Gastrocnemius medialis (tissue), 4 donors: ENCODE measurements around the gene APOBEC3G. TPM values are rescaled to one million over a fixed set of nuclear protein-coding genes. Genes with fewer than 3 reads are reported as not detected.

Source experiments
- ATAC-seq, 2 donors: fragments of 150-250 bp; one replicate each; pipeline ENCODE4 v1.9.1; 2016
- DNase-seq, 2 donors: peaks; one replicate each; pipeline ENCODE4 v3.0.0-alpha.2; 2019
- H3K27ac ChIP-seq, 4 donors: fragments of 200-600 bp; sonication (generic); 1 replicate in 1 of 4; 2 replicates in 3 of 4; pipeline ENCODE4 v1.5.1; 2016 to 2018; ENCODE audit warnings: mild to moderate bottlenecking in 2 of 4, moderate library complexity in 1 of 4
- H3K27me3 ChIP-seq, 3 donors: fragments of 200-600 bp; sonication (generic) in 2 of 3; 1 replicate in 1 of 3; 2 replicates in 2 of 3; pipeline versions ENCODE4 v1.5.1 to v1.6.0; 2016 to 2019; ENCODE audit warnings: mild to moderate bottlenecking in 1 of 3, moderate library complexity in 1 of 3
- H3K36me3 ChIP-seq, 2 donors: fragments of 200-600 bp; sonication (generic) in 1 of 2; one replicate each; pipeline ENCODE4 v1.5.1; 2017 to 2018
- H3K4me1 ChIP-seq, 2 donors: fragments of 200-600 bp; sonication (generic) in 1 of 2; one replicate each; pipeline ENCODE4 v1.5.1; 2016 to 2017; ENCODE audit warnings: mild to moderate bottlenecking in 2 of 2
- H3K4me3 ChIP-seq, 4 donors: fragments of 200-600 bp; sonication (generic) in 3 of 4; 1 replicate in 1 of 4; 2 replicates in 3 of 4; pipeline ENCODE4 v1.5.1; 2016 to 2019; ENCODE audit warnings: mild to moderate bottlenecking in 2 of 4
- H3K9me3 ChIP-seq, 3 donors: fragments of 200-600 bp; sonication (generic) in 2 of 3; 1 replicate in 1 of 3; 2 replicates in 2 of 3; pipeline ENCODE4 v1.5.1; 2016 to 2019
- CTCF ChIP-seq, 5 experiments: fragments of 450-650 bp in 3 of 5; fragments of 200-600 bp in 2 of 5; sonication (generic) in 2 of 5; IDR thresholded peaks in 4 of 5; conservative IDR thresholded peaks in 1 of 5; 1 replicate in 4 of 5; 2 replicates in 1 of 5; pipeline ENCODE4 v1.5.1; 2016 to 2019; ENCODE audit warnings: antibody characterized with exemption in 5 of 5, mild to moderate bottlenecking in 3 of 5, moderate library complexity in 3 of 5
- POLR2A ChIP-seq, 2 donors: fragments of 450-650 bp; IDR thresholded peaks; one replicate each; pipeline ENCODE4 v1.6.1; 2017; ENCODE audit warnings: antibody characterized with exemption in 2 of 2, mild to moderate bottlenecking in 2 of 2, moderate library complexity in 2 of 2
- in situ Hi-C, 4 donors: fragments of 200-750 bp; cut with MboI; loops; one replicate each; pipeline versions ENCODE4 v1.15.0 to v1.8.0; 2017; ENCODE audit warnings: low sequenced_read_pairs in 4 of 4
- intact Hi-C: fragments of 100-400 bp; cut with DNase I; formaldehyde crosslinking; loops from one replicate; pipeline ENCODE4 v1.15.1; 2023; ENCODE audit warnings: low total_unique reads
- total RNA-seq, 4 donors: library from RNA; depleted of rRNA; stranded (reverse); fragments of >200 nt; gene quantifications; one replicate each; pipeline versions ENCODE4 v1.1.0 to v1.2.3, GENCODE V29; 2016

Gene APOBEC3G
- total RNA-seq, 4 donors from 2014 or later = 0.86 to 3.7 (median 2.5) TPM

- ATAC-seq (no peak), DNase-seq (peak in 1 of 2 donors; percentile 25)
- TF ChIP-seq POLR2A (IDR thresholded peaks at IDR 0.05) (no peak), CTCF (IDR thresholded peaks at IDR 0.05 in 4 of 5, conservative IDR thresholded peaks at IDR 0.05 in 1 of 5) (no peak)
- in situ Hi-C loops (no loop called here), intact Hi-C loops (no loop called here)
- Histone ChIP-seq H3K27ac (no peak overlapping the region), H3K9me3 (no peaks in the 10 kb centered on the region), H3K4me1 (no peaks in the 10 kb centered on the region), H3K27me3 (no peaks in the 10 kb centered on the region), H3K36me3 (no peaks in the 10 kb centered on the region), H3K4me3 (no peak overlapping the region)
These were observed 13.5 kb downstream of the APOBEC3G start for GRCh38 chr22:39090426-39091064.

- intact Hi-C loops = no loop called here
- Histone ChIP-seq H3K27ac (no peak overlapping the region), H3K9me3 (no peaks in the 10 kb centered on the region), H3K4me1 (no peaks in the 10 kb centered on the region), H3K4me3 (no peak overlapping the region), H3K36me3 (no peaks in the 10 kb centered on the region), H3K27me3 (no peaks in the 10 kb centered on the region)
- DNase-seq = no peak
- in situ Hi-C loops = no loop called here
- TF ChIP-seq POLR2A (IDR thresholded peaks at IDR 0.05) (no peak), CTCF (IDR thresholded peaks at IDR 0.05 in 4 of 5, conservative IDR thresholded peaks at IDR 0.05 in 1 of 5) (no peak)
- ATAC-seq = no peak
These were observed 14.3 kb downstream of the APOBEC3G start for GRCh38 chr22:39091126-39092081.

DNA sequence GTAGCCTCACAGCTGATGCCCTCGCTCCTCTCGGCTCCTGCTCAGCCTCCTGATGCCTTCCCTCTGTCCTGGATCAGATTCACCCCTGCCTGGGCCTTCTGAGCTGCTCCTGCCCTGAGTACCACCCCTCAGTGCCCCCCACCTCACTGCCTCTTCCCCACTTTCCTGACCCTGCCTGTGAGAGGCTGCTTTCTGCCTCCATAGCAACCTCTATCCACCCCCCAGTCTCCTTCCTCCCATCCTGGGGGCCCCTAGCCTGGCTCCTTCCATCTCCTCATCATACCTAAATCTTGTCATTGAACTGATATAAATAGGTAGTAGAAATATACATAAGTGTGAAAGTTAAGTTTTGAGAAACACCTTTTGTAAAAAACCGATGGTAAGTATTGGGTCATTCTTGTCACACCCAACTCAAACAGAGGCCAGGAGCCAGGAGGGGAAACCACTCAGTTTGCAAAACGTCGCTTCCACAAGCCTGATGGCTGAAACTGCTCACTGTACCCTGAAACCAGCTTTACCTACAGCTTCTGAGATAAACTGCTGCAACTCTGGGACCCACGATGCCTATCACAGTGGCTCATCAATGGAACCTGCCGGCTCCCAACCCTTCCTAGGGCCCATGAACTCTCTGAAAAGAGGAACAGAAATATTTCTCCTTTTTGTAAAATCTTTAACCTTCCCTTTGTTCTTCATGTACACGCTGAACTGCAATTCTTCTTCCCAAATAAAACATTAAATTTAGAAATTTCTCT is 15.2 kb downstream of the APOBEC3G start:
- Histone ChIP-seq H3K36me3 (no peaks in the 10 kb centered on the region), H3K27ac (no peak overlapping the region), H3K4me1 (no peaks in the 10 kb centered on the region), H3K27me3 (no peaks in the 10 kb centered on the region), H3K4me3 (no peak overlapping the region), H3K9me3 (no peaks in the 10 kb centered on the region)
- in situ Hi-C loops = no loop called here
- TF ChIP-seq POLR2A (IDR thresholded peaks at IDR 0.05) = no peak
- no peak for TF ChIP-seq CTCF (IDR thresholded peaks at IDR 0.05 in 4 of 5, conservative IDR thresholded peaks at IDR 0.05 in 1 of 5)
- no peak for ATAC-seq
- no peak for DNase-seq
- intact Hi-C loops = no loop called here

GRCh38 chr22:39094717-39095389 is 17.8 kb downstream of the APOBEC3G start:
- DNase-seq (no peak), ATAC-seq (no peak)
- no peaks in the 10 kb centered on the region for H3K27me3 ChIP-seq
- H3K36me3 ChIP-seq = no peaks in the 10 kb centered on the region
- H3K4me1 ChIP-seq = no peaks in the 10 kb centered on the region
- no peak overlapping the region for H3K27ac ChIP-seq
- intact Hi-C loops (no loop called here), in situ Hi-C loops (no loop called here)
- TF ChIP-seq CTCF (IDR thresholded peaks at IDR 0.05 in 4 of 5, conservative IDR thresholded peaks at IDR 0.05 in 1 of 5) = no peak
- TF ChIP-seq POLR2A (IDR thresholded peaks at IDR 0.05) = no peak
- no peak overlapping the region for H3K4me3 ChIP-seq
- H3K9me3 ChIP-seq = no peaks in the 10 kb centered on the region
